H1 (cell line): ENCODE data around the gene NCAM1. TPM values are rescaled to one million over a fixed set of nuclear protein-coding genes. Genes with fewer than 3 reads are reported as not detected.
A peak's percentile ranks its signal among the peaks of the same experiment; 100 is the strongest.

ENCODE experiments used
- CTCF ChIA-PET: fragments of 300-600 bp; sonication (Branson Sonifier 250); formaldehyde crosslinking; loops from one replicate; lab custom pipeline; 2021; ENCODE audit not compliant: partially characterized antibody; lab: Charles Lee
- POLR2A ChIA-PET: fragments of 300-600 bp; sonication (Branson Sonifier 250); formaldehyde crosslinking; loops from one replicate; lab custom pipeline; 2021; ENCODE audit warnings: inconsistent platforms; ENCODE audit not compliant: partially characterized antibody; lab: Charles Lee
- DNase-seq, 2 experiments: peaks; one replicate each; pipeline versions ENCODE4 v3.0.0 to v3.0.0-alpha.2; 2010 to 2022; ENCODE audit warnings: low spot score in 2 of 2, low read depth in 1 of 2, mixed read lengths in 1 of 2
- FAIRE-seq: peaks from 2 replicates; lab custom pipeline; 2011; peaks lifted over from hg19 to GRCh38; lab: Jason Lieb, UNC
- H2AFZ ChIP-seq: 2 replicates; pipeline ENCODE4 v1.8.1; 2012; ENCODE audit warnings: low read length, inconsistent platforms
- H2AK5ac ChIP-seq: 2 replicates; pipeline ENCODE4 v1.6.1; 2013; ENCODE audit warnings: low read depth, low read length
- H2BK120ac ChIP-seq: replicated peaks from 2 replicates; pipeline ENCODE3; 2013; ENCODE audit warnings: low read depth, low read length, inconsistent platforms
- H2BK12ac ChIP-seq: 2 replicates; pipeline ENCODE4 v1.6.1; 2013; ENCODE audit warnings: low read depth, low read length
- H2BK15ac ChIP-seq: 2 replicates; pipeline ENCODE4 v1.6.1; 2013; ENCODE audit warnings: low read length
- H2BK20ac ChIP-seq: 2 replicates; pipeline ENCODE4 v1.6.1; 2013; ENCODE audit warnings: low read length
- H2BK5ac ChIP-seq: 2 replicates; pipeline ENCODE4 v1.6.1; 2013; ENCODE audit warnings: low read depth, low read length
- H3K14ac ChIP-seq: 2 replicates; pipeline ENCODE4 v1.6.1; 2013; ENCODE audit warnings: inconsistent platforms; ENCODE audit not compliant: insufficient read length
- H3K18ac ChIP-seq: 2 replicates; pipeline ENCODE4 v1.6.1; 2013; ENCODE audit warnings: low read length; ENCODE audit errors: extremely low read depth
- H3K23ac ChIP-seq: 2 replicates; pipeline ENCODE4 v1.6.1; 2013; ENCODE audit warnings: inconsistent platforms; ENCODE audit not compliant: insufficient read length
- H3K23me2 ChIP-seq: 2 replicates; pipeline ENCODE4 v1.6.1; 2013; ENCODE audit warnings: low read depth, low read length
- H3K27ac ChIP-seq: 2 replicates; pipeline ENCODE4 v1.6.1; 2011; ENCODE audit warnings: low read depth, low read length, inconsistent platforms
- H3K27me3 ChIP-seq, 4 experiments: replicated peaks in 1 of 4; 1 replicate in 1 of 4; 2 replicates in 3 of 4; pipeline versions ENCODE4 v1.6.1 to v1.8.1; 2011 to 2013; ENCODE audit warnings: low read length in 3 of 4, mild to moderate bottlenecking in 3 of 4, inconsistent platforms in 2 of 4, mixed read lengths in 2 of 4, moderate library complexity in 1 of 4; ENCODE audit not compliant: control insufficient read depth in 3 of 4, insufficient read depth in 3 of 4; ENCODE audit errors: extremely low read depth in 1 of 4
- H3K36me3 ChIP-seq, 4 experiments: 2 replicates each; pipeline versions ENCODE4 v1.6.1 to v1.8.1; 2011 to 2013; ENCODE audit warnings: mild to moderate bottlenecking in 4 of 4, low read length in 3 of 4, moderate library complexity in 2 of 4, control low read depth in 1 of 4, inconsistent platforms in 1 of 4; ENCODE audit not compliant: insufficient read depth in 4 of 4, control insufficient read depth in 2 of 4
- H3K4ac ChIP-seq: replicated peaks from 2 replicates; pipeline ENCODE3; 2013; ENCODE audit warnings: low read length, low read depth, mixed read lengths, inconsistent platforms; ENCODE audit not compliant: insufficient read length
- H3K4me1 ChIP-seq, 4 experiments: replicated peaks in 1 of 4; 1 replicate in 1 of 4; 2 replicates in 3 of 4; pipeline versions ENCODE4 v1.6.1 to v1.8.1; 2011 to 2013; ENCODE audit warnings: low read length in 3 of 4, inconsistent platforms in 2 of 4, mixed read lengths in 1 of 4; ENCODE audit not compliant: insufficient read depth in 4 of 4, control insufficient read depth in 3 of 4
- H3K4me2 ChIP-seq, 2 experiments: 2 replicates each; pipeline versions ENCODE4 v1.6.1 to v1.8.1; 2011 to 2013; ENCODE audit warnings: low read depth in 2 of 2, low read length in 2 of 2, control low read depth in 1 of 2, inconsistent platforms in 1 of 2, mild to moderate bottlenecking in 1 of 2; ENCODE audit not compliant: insufficient read depth in 1 of 2
- H3K4me3 ChIP-seq, 4 experiments: fragments of 200-600, 300-600 bp in 1 of 4; sonication (generic), shearing (Covaris generic), sonication (Bioruptor Twin) in 1 of 4; 2 replicates each; pipeline versions ENCODE4 v1.5.1 to v1.8.1; 2011 to 2016; ENCODE audit warnings: low read length in 4 of 4, low read depth in 3 of 4, control low read depth in 2 of 4, inconsistent platforms in 2 of 4, mild to moderate bottlenecking in 2 of 4, mixed read lengths in 1 of 4, moderate library complexity in 1 of 4; ENCODE audit not compliant: insufficient read depth in 2 of 4; ENCODE audit errors: extremely low read depth in 1 of 4
- H3K56ac ChIP-seq: replicated peaks from 2 replicates; pipeline ENCODE3; 2013; ENCODE audit warnings: low read depth, mild to moderate bottlenecking, mixed read lengths, low read length, inconsistent platforms; ENCODE audit not compliant: insufficient read length
- H3K79me1 ChIP-seq: 2 replicates; pipeline ENCODE4 v1.6.1; 2013; ENCODE audit warnings: low read depth, low read length, control low read depth
- H3K79me2 ChIP-seq, 2 experiments: 2 replicates each; pipeline versions ENCODE4 v1.6.1 to v1.8.1; 2012 to 2013; ENCODE audit warnings: low read length in 2 of 2, mild to moderate bottlenecking in 2 of 2, inconsistent platforms in 1 of 2; ENCODE audit not compliant: insufficient read depth in 2 of 2, control insufficient read depth in 1 of 2
- H3K9ac ChIP-seq, 4 experiments: replicated peaks in 1 of 4; 1 replicate in 1 of 4; 2 replicates in 3 of 4; pipeline versions ENCODE4 v1.6.1 to v1.8.1; 2011 to 2013; ENCODE audit warnings: low read depth in 3 of 4, low read length in 3 of 4, control low read depth in 2 of 4, mild to moderate bottlenecking in 2 of 4, moderate library complexity in 2 of 4, inconsistent platforms in 1 of 4; ENCODE audit errors: extremely low read depth in 1 of 4
- H3K9me3 ChIP-seq, 2 experiments: 2 replicates each; pipeline versions ENCODE4 v1.6.1 to v1.8.1; 2012 to 2013; ENCODE audit warnings: mild to moderate bottlenecking in 2 of 2, moderate library complexity in 2 of 2, control low read depth in 1 of 2, inconsistent platforms in 1 of 2, low read depth in 1 of 2, low read length in 1 of 2, mixed read lengths in 1 of 2; ENCODE audit not compliant: insufficient read depth in 2 of 2
- H4K20me1 ChIP-seq, 2 experiments: replicated peaks in 1 of 2; 2 replicates each; pipeline versions ENCODE3 to v1.8.1; 2011 to 2013; ENCODE audit warnings: inconsistent platforms in 2 of 2, low read length in 2 of 2, mild to moderate bottlenecking in 1 of 2; ENCODE audit not compliant: insufficient read depth in 2 of 2, control insufficient read depth in 1 of 2
- H4K5ac ChIP-seq: 2 replicates; pipeline ENCODE4 v1.6.1; 2013; ENCODE audit warnings: low read length, low read depth, mixed read lengths, inconsistent platforms; ENCODE audit not compliant: insufficient read length
- H4K8ac ChIP-seq: 2 replicates; pipeline ENCODE4 v1.8.0; 2013; ENCODE audit warnings: mild to moderate bottlenecking, moderate library complexity, low read length, inconsistent platforms; ENCODE audit not compliant: insufficient read depth; ENCODE audit errors: extremely low read depth
- H4K91ac ChIP-seq: replicated peaks from 2 replicates; pipeline ENCODE3; 2013; ENCODE audit warnings: low read length, mixed read lengths, inconsistent platforms; ENCODE audit not compliant: insufficient read length
- NRF1 ChIP-seq: IDR thresholded peaks from 2 replicates; pipeline ENCODE4 v1.6.1; 2011; ENCODE audit warnings: mild to moderate bottlenecking, low read depth, low read length, improper control_type of control experiment
- RAD21 ChIP-seq, 2 experiments: IDR thresholded peaks in 1 of 2; conservative IDR thresholded peaks in 1 of 2; 2 replicates each; pipeline ENCODE4 v1.6.1; 2011; ENCODE audit warnings: low read depth in 2 of 2, low read length in 2 of 2, improper control_type of control experiment in 1 of 2, inconsistent platforms in 1 of 2, mild to moderate bottlenecking in 1 of 2, moderate library complexity in 1 of 2
- WGBS, 2 experiments: shearing (Covaris generic) in 1 of 2; methylation state at CpG; one replicate each; pipeline versions ENCODE4 v1.1.6 to v1.1.7; 2013 to 2015; ENCODE audit warnings: low lambda C conversion rate in 2 of 2, mixed read lengths in 2 of 2, inconsistent platforms in 1 of 2, low coverage in 1 of 2, missing lambda C conversion rate in 1 of 2; ENCODE audit not compliant: insufficient replicate concordance in 2 of 2, insufficient coverage in 1 of 2, insufficient read length in 1 of 2; ENCODE audit errors: extremely low coverage in 1 of 2, missing lambda C conversion rate in 1 of 2; 5-methylcytosine and 5-hydroxymethylcytosine counted together
- polyA plus RNA-seq, 7 experiments: library from polyadenylated mRNA; depleted of rRNA in 3 of 7; stranded (reverse) in 5 of 7; unstranded in 2 of 7; fragments of >200 nt in 5 of 7; fragments of 200-250 nt in 2 of 7; gene quantifications; 1 replicate in 5 of 7; 2 replicates in 1 of 7; 4 replicates in 1 of 7; pipeline versions ENCODE4 v1.2.1 to v1.2.3, GENCODE V29; 2011 to 2013; ENCODE audit warnings: missing spikeins in 2 of 7, mixed read lengths in 2 of 7
- total RNA-seq: library from RNA; stranded (reverse); fragmentation: NEBNext Ultra II Directional; extraction: Animal tissue kit (Norgen Biotek cat#: 25700); gene quantifications from 2 replicates; pipeline ENCODE4 v1.2.1, GENCODE V29; 2021

The NCAM1 gene
- total and polyA plus RNA-seq, 2 of the 8 experiments (the other 6 are each of a cell fraction or from before 2014, with no cell fraction given): 3.1 to 4.3 TPM

DNA sequence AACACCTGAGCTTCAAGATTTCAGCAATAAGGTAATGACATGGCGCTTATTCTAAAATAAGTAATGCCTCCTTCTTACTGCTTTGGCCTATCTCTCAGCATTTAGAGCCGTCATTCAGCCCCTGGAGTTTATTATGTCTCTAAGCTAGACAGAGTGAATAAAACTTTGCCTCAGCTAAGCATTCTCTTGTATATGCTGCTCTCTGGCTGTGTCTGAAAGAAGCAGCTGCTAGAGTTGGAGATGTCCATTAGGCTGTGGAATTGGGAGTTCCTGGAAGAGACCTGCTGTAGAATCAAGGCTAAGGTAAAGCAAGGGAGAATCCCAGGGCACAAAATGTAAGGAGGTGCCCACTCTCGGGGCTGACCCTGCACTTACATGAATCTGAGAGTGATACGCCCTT is 317.7 kb downstream of the NCAM1 start:
- no peaks in the 10 kb centered on the region for H3K27me3 ChIP-seq
- no peak overlapping the region for H2AK5ac ChIP-seq
- H3K4me2 ChIP-seq: no peak overlapping the region
- POLR2A ChIA-PET: no interaction called here
- H4K20me1 ChIP-seq: no peaks in the 10 kb centered on the region
- H4K91ac ChIP-seq: no peak overlapping the region
- no peaks in the 10 kb centered on the region for H3K79me1 ChIP-seq
- H4K8ac ChIP-seq: no peak overlapping the region
- no peak overlapping the region for H4K5ac ChIP-seq
- H3K4me1 ChIP-seq: no peaks in the 10 kb centered on the region
- H3K18ac ChIP-seq: no peak overlapping the region
- H3K9me3 ChIP-seq: no peaks in the 10 kb centered on the region
- H3K79me2 ChIP-seq: no peaks in the 10 kb centered on the region
- H3K27ac ChIP-seq: no peak overlapping the region
- H3K36me3 ChIP-seq: no peaks in the 10 kb centered on the region
- H3K23me2 ChIP-seq: no peaks in the 10 kb centered on the region
- no peak for DNase-seq
- TF ChIP-seq RAD21 (IDR thresholded peaks at IDR 0.05 in 1 of 2, conservative IDR thresholded peaks at IDR 0.05 in 1 of 2; ENCODE audit: low read depth in 2 of 2, low read length in 2 of 2) (0 out of 4 replicates have a peak, but pooled peaks of 1 of the 2 experiments have one; percentile 17), NRF1 (no peak)
- no peak for FAIRE-seq
- H3K4me3 ChIP-seq: no peak overlapping the region
- CTCF ChIA-PET: interaction anchor here (0.8 to 1.5 kb wide), 2 partner anchors 10 to 140 kb away, joined by 3 to 4 read pairs; no protein-coding TSS in a partner anchor
- H2BK5ac ChIP-seq: no peak overlapping the region
- H3K56ac ChIP-seq: no peak overlapping the region
- no peak overlapping the region for H2BK15ac ChIP-seq
- H2BK20ac ChIP-seq: no peak overlapping the region
- no peak overlapping the region for H2BK120ac ChIP-seq
- no peak overlapping the region for H2AFZ ChIP-seq
- H3K23ac ChIP-seq: no peak overlapping the region
- no peak overlapping the region for H3K9ac ChIP-seq
- no peak overlapping the region for H2BK12ac ChIP-seq
- no peak overlapping the region for H3K14ac ChIP-seq
- no peak overlapping the region for H3K4ac ChIP-seq
- 81% methylated on average over 4 of the region's 4 CpGs; no CpG with 5 or more reads in 1 of the 2 experiments for WGBS, 2 experiments
